Vagina (tissue), 2 donors: Measurements from ENCODE around the gene VDAC2. TPM values are rescaled to one million over a fixed set of nuclear protein-coding genes. Genes with fewer than 3 reads are reported as not detected.
"Not testable (repeated sequence)": the region's sequence is repeated elsewhere in the genome, so short reads cannot be mapped to it uniquely, and the experiment has no call there.

Experiments
- DNase-seq, 2 donors: peaks; one replicate each; pipeline ENCODE4 v3.0.0-alpha.2; 2017; ENCODE audit errors: extremely low spot score in 2 of 2
- H3K27ac ChIP-seq: fragments of 200-600 bp; sonication (generic); one replicate; pipeline ENCODE4 v1.5.1; 2019
- H3K27me3 ChIP-seq: fragments of 200-600 bp; sonication (generic); one replicate; pipeline ENCODE4 v1.5.1; 2019
- H3K36me3 ChIP-seq, 2 donors: fragments of 200-600 bp; sonication (generic); one replicate each; pipeline ENCODE4 v1.5.1; 2017 to 2019
- H3K4me1 ChIP-seq: fragments of 200-600 bp; sonication (generic); one replicate; pipeline ENCODE4 v1.5.1; 2019
- H3K4me3 ChIP-seq, 2 donors: fragments of 200-600 bp; sonication (generic); 1 replicate in 1 of 2; 2 replicates in 1 of 2; pipeline ENCODE4 v1.5.1; 2016 to 2019
- H3K9me3 ChIP-seq: fragments of 200-600 bp; sonication (generic); one replicate; pipeline ENCODE4 v1.5.1; 2019
- POLR2A ChIP-seq, 2 donors: fragments of 450-650 bp; IDR thresholded peaks; one replicate each; pipeline ENCODE4 v1.6.1; 2017; ENCODE audit warnings: antibody characterized with exemption in 2 of 2, mild to moderate bottlenecking in 2 of 2, moderate library complexity in 2 of 2
- POLR2AphosphoS5 ChIP-seq, 2 donors: sonication (generic); formaldehyde crosslinking; IDR thresholded peaks; one replicate each; pipeline ENCODE4 v1.9.0; 2017; ENCODE audit warnings: antibody characterized with exemption in 2 of 2, mild to moderate bottlenecking in 2 of 2, low read depth in 1 of 2; ENCODE audit not compliant: insufficient read depth in 1 of 2
- intact Hi-C: fragments of 100-400 bp; cut with DNase I; formaldehyde crosslinking; loops from one replicate; pipeline ENCODE4 v1.15.1; 2023
- total RNA-seq: library from RNA; depleted of rRNA; stranded (reverse); fragments of >200 nt; gene quantifications from one replicate; pipeline ENCODE4 v1.2.3, GENCODE V29; 2016
- TF ChIP-seq, protein P1 (sequence below), 3 experiments: fragments of 450-650 bp in 2 of 3; fragments of 200-600 bp in 1 of 3; sonication (generic) in 1 of 3; IDR thresholded peaks; one replicate each; pipeline ENCODE4 v1.5.1; 2017 to 2019; ENCODE audit warnings: antibody characterized with exemption in 3 of 3, mild to moderate bottlenecking in 2 of 3, moderate library complexity in 2 of 3

Gene VDAC2
- total RNA-seq, 1 donor from 2014 or later: 127 TPM

DNA sequence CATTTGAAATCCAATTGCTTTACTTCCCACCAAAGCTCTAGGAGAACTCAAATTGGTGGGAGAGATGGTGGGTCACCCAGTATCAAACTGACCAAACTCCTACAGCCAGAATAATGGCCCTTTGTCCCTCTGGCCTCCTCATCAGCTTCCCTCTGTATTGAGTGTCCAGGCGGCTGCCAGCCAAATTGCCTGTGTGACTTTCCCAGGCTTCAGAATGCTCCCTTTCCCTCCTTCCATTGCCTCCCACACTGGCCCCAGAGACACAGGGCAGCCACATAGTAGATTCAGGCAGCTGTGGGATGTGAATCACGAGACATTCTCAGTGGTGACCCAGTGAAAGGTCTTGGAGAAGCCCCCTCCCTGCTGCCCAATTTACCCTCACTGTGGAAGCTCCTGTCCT, 12.7 kb upstream of the VDAC2 start:
- Histone ChIP-seq H3K9me3 (no peaks in the 10 kb centered on the region), H3K4me3 (no peak overlapping the region), H3K4me1 (peaks cover 38% of the 10 kb centered on the region), H3K27me3 (no peaks in the 10 kb centered on the region), H3K36me3 (no peaks in the 10 kb centered on the region), H3K27ac (no peak overlapping the region)
- intact Hi-C loops: no loop called here
- TF ChIP-seq POLR2AphosphoS5 (IDR thresholded peaks at IDR 0.05; ENCODE audit: insufficient read depth in 1 of 2, low read depth in 1 of 2): no peak
- TF ChIP-seq, protein P1, sequence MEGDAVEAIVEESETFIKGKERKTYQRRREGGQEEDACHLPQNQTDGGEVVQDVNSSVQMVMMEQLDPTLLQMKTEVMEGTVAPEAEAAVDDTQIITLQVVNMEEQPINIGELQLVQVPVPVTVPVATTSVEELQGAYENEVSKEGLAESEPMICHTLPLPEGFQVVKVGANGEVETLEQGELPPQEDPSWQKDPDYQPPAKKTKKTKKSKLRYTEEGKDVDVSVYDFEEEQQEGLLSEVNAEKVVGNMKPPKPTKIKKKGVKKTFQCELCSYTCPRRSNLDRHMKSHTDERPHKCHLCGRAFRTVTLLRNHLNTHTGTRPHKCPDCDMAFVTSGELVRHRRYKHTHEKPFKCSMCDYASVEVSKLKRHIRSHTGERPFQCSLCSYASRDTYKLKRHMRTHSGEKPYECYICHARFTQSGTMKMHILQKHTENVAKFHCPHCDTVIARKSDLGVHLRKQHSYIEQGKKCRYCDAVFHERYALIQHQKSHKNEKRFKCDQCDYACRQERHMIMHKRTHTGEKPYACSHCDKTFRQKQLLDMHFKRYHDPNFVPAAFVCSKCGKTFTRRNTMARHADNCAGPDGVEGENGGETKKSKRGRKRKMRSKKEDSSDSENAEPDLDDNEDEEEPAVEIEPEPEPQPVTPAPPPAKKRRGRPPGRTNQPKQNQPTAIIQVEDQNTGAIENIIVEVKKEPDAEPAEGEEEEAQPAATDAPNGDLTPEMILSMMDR (IDR thresholded peaks at IDR 0.05): no peak
- no peak for TF ChIP-seq POLR2A (IDR thresholded peaks at IDR 0.05)
- no peak for DNase-seq

DNA sequence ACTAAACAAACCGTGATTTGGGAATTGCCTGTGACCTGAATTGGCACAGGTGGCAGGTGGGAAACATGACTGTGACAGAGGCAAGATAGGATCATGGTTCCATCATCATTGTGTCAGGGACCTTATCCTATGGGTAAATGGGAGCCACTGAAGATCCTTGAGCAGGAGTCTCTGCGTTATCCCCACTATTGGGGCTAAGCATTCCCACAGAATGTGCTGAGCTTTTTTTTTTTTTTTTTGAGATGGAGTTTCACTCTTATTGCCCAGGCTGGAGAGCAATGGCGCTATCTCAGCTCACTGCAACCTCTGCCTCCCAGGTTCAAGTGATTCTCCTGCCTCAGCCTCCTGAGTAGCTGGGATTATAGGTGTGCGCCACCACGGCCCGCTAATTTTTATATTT, 10.6 kb upstream of the VDAC2 start:
- intact Hi-C loops, H3K9me3 ChIP-seq, H3K27me3 ChIP-seq, DNase-seq, H3K27ac ChIP-seq, H3K4me3 ChIP-seq, H3K36me3 ChIP-seq: not testable (repeated sequence)
- peaks cover 38% of the 10 kb centered on the region for H3K4me1 ChIP-seq

DNA sequence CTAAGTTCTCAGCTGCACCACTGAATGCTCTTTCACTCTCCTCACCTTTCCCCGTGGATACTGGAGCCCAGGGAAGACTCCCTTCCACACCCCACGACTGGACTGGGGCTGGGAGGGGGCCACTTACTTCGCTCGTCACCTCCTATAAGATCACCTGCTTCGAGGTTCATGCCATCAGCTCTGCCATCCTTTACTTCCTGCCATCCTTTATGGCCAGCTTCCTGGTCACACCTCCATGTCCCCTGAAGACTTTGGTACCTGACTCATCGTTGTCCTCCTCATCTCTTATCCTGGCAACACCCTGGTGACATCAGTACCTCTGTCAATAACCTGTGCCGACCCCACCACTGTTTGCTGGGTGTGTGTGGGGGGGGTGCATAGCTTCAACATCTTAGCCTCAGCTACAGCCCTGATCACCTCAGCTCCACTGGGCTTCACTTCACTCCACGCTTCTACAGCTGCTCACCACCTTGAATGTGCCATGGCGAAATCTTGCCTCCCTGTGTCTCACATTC, 8.7 kb upstream of the VDAC2 start:
- peak in 1 of 2 donors; percentile 30 for TF ChIP-seq POLR2AphosphoS5 (IDR thresholded peaks at IDR 0.05; ENCODE audit: insufficient read depth in 1 of 2, low read depth in 1 of 2)
- TF ChIP-seq, protein P1 (IDR thresholded peaks at IDR 0.05): no peak
- no peak for DNase-seq
- Histone ChIP-seq H3K27ac (peak overlapping the region; percentile 69), H3K9me3 (no peaks in the 10 kb centered on the region), H3K36me3 (no peaks in the 10 kb centered on the region), H3K4me1 (peaks cover 19% of the 10 kb centered on the region), H3K27me3 (no peaks in the 10 kb centered on the region), H3K4me3 (no peak overlapping the region)
- intact Hi-C loops: no loop called here

DNA sequence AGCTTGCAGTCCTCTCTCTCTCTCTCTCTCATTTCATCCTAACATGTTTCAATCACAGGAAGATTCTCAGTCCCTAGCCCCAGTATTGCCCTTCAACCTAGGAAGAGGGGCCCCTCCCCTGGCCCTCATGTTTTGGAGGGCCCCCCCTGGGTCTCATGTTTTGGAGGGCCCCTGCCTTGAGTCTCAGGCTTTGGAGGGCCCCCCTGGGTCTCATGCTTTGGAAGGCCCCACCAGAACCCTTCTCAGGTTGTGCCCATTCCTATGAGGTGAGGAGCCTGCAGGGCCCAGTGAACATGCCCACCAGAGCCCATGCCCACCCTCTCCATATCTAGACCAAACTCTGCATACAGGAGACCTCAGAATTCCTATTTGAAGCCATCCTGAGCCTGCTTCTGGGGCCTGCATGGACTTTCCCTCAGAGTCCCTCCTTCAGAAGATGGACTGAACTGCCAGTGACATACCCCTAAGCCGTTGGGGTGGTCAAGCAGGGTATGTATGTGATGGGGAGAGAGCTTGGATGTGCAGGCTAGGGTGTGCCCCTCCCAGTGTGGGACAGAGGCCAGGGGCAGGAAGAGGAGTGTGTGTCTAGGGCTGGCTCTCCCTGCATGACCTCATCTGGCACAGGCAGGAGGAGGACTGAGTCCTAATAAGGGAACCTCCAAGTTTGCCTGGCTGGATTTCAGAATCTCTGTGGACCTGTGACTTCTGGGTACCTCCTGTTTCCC, 8.1 kb upstream of the VDAC2 start:
- no peak for DNase-seq
- peak in 1 of 2 donors; percentile 26 for TF ChIP-seq POLR2AphosphoS5 (IDR thresholded peaks at IDR 0.05; ENCODE audit: insufficient read depth in 1 of 2, low read depth in 1 of 2)
- TF ChIP-seq, protein P1 (IDR thresholded peaks at IDR 0.05): no peak
- Histone ChIP-seq H3K4me1 (peaks cover 16% of the 10 kb centered on the region), H3K27me3 (no peaks in the 10 kb centered on the region), H3K27ac (peak overlapping the region; percentile 69), H3K4me3 (no peak overlapping the region), H3K36me3 (no peaks in the 10 kb centered on the region), H3K9me3 (no peaks in the 10 kb centered on the region)
- intact Hi-C loops: no loop called here

DNA sequence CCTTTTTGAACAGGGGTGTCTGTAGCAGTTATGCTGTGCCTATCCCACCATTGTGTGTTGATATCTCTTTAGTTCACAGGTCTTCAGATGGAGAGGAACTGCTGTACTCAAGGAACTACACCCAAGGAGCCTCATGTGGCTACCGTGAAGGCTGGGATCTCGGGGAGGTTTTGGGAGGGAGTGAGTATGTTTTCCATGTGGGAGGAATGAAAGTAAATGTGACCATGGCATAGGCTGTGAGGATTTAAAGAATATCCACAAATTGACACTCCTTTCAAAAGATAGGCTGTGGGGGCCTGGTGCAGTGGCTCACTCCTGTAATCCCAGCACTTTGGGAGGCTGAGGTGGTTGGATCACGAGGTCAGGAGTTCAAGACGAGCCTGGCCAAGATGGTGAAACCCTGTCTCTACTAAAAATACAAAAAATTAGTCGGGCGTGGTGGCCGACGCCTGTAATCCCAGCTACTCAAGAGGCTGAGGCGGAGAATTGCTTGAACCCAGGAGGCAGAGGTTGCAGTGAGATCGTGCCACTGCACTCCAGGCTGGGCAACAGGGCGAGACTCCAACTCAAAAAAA, 7.5 kb upstream of the VDAC2 start:
- H3K4me3 ChIP-seq, H3K9me3 ChIP-seq, H3K36me3 ChIP-seq, DNase-seq, intact Hi-C loops, H3K27me3 ChIP-seq: not testable (repeated sequence)
- Histone ChIP-seq H3K4me1 (peaks cover 20% of the 10 kb centered on the region), H3K27ac (peak overlapping the region; percentile 69)
- peak in 1 of 2 donors; percentile 4 for TF ChIP-seq POLR2AphosphoS5 (IDR thresholded peaks at IDR 0.05; ENCODE audit: insufficient read depth in 1 of 2, low read depth in 1 of 2)

DNA sequence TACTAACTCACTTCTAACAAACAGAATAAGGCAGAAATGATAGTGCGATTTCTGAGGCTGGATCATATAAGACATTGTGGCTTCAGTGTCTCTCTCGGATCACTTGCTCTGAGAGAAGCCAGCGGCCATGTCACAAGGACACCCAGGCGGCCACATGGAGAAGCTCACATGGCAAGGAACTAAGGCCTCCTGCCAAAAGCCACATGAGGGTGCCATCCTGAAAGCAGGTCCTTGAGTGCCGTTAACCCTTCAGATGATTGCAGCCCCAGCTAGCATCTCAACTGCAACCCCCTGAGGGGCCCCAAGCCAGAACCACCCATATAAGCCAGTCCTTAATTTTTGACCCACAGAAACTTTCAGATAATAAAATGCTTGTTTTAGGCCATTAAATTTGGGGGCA, 6.9 kb upstream of the VDAC2 start:
- no peaks in the 10 kb centered on the region for H3K9me3 ChIP-seq
- no peak for DNase-seq
- no peak for TF ChIP-seq POLR2A (IDR thresholded peaks at IDR 0.05)
- TF ChIP-seq, protein P1 (IDR thresholded peaks at IDR 0.05): no peak
- no peak for TF ChIP-seq POLR2AphosphoS5 (IDR thresholded peaks at IDR 0.05; ENCODE audit: insufficient read depth in 1 of 2, low read depth in 1 of 2)
- intact Hi-C loops: no loop called here
- peaks cover 22% of the 10 kb centered on the region for H3K4me1 ChIP-seq
- peak overlapping the region; percentile 69 for H3K27ac ChIP-seq
- H3K36me3 ChIP-seq: no peaks in the 10 kb centered on the region
- H3K27me3 ChIP-seq: no peaks in the 10 kb centered on the region
- H3K4me3 ChIP-seq: no peak overlapping the region
